Measurements from ENCODE around the gene WDR26.

- TF ChIP-seq ZBTB7A (tag by site-specific recombination; IDR thresholded peaks at IDR 0.05; ENCODE audit: low read depth) (no peak), ZNF585B (tag by site-specific recombination; IDR thresholded peaks at IDR 0.05) (no peak)
These were observed 41.3 kb downstream of the WDR26 start for GRCh38 chr1:224393294-224393693.

All from HEK293 (cell line).